HEK293 (cell line): ENCODE measurements around the gene BAHD1.

Experiments used
- EGR2 ChIP-seq: fragments of 450-650 bp; formaldehyde crosslinking; IDR thresholded peaks from 2 replicates; pipeline ENCODE4 v1.5.1; 2016; ENCODE audit warnings: low read depth, missing biosample characterization, missing genetic modification characterization
- ELK4 ChIP-seq: IDR thresholded peaks from 2 replicates; pipeline ENCODE4 v1.6.1; 2011; ENCODE audit warnings: mild to moderate bottlenecking, low read depth, low read length, borderline replicate concordance
- GLIS1 ChIP-seq: fragments of 450-650 bp; formaldehyde crosslinking; IDR thresholded peaks from 2 replicates; pipeline ENCODE4 v1.5.1; 2016; ENCODE audit warnings: missing biosample characterization, missing genetic modification characterization
- MZF1 ChIP-seq: fragments of 450-650 bp; formaldehyde crosslinking; IDR thresholded peaks from 2 replicates; pipeline ENCODE4 v1.5.1; 2017; ENCODE audit warnings: missing biosample characterization, missing genetic modification characterization, borderline replicate concordance
- SP2 ChIP-seq: fragments of 450-650 bp; formaldehyde crosslinking; IDR thresholded peaks from 2 replicates; pipeline ENCODE4 v1.5.1; 2016; ENCODE audit warnings: missing biosample characterization, missing genetic modification characterization
- SP3 ChIP-seq: fragments of 450-650 bp; formaldehyde crosslinking; IDR thresholded peaks from 2 replicates; pipeline ENCODE4 v1.5.1; 2016; ENCODE audit warnings: missing biosample characterization, missing genetic modification characterization
- ZBTB10 ChIP-seq: fragments of 450-650 bp; formaldehyde crosslinking; IDR thresholded peaks from 2 replicates; pipeline ENCODE4 v1.5.1; 2016; ENCODE audit warnings: missing biosample characterization, missing genetic modification characterization
- ZBTB20 ChIP-seq: fragments of 450-650 bp; formaldehyde crosslinking; IDR thresholded peaks from 2 replicates; pipeline ENCODE4 v1.5.1; 2016; ENCODE audit warnings: missing biosample characterization, missing genetic modification characterization
- ZBTB8A ChIP-seq: fragments of 450-650 bp; formaldehyde crosslinking; IDR thresholded peaks from 2 replicates; pipeline ENCODE4 v1.5.1; 2016; ENCODE audit warnings: missing biosample characterization, missing genetic modification characterization
- ZIC2 ChIP-seq: fragments of 450-650 bp; formaldehyde crosslinking; IDR thresholded peaks from 2 replicates; pipeline ENCODE4 v1.5.1; 2016; ENCODE audit warnings: missing biosample characterization, missing genetic modification characterization
- ZNF121 ChIP-seq: fragments of 450-650 bp; formaldehyde crosslinking; IDR thresholded peaks from 2 replicates; pipeline ENCODE4 v1.5.1; 2016; ENCODE audit warnings: missing biosample characterization, missing genetic modification characterization
- ZNF132 ChIP-seq: fragments of 450-650 bp; formaldehyde crosslinking; IDR thresholded peaks from 2 replicates; pipeline ENCODE4 v1.5.1; 2017; ENCODE audit warnings: missing biosample characterization, missing genetic modification characterization, borderline replicate concordance
- ZNF138 ChIP-seq: fragments of 450-650 bp; formaldehyde crosslinking; IDR thresholded peaks from 2 replicates; pipeline ENCODE4 v1.5.1; 2016; ENCODE audit warnings: missing biosample characterization, missing genetic modification characterization, borderline replicate concordance
- ZNF155 ChIP-seq: fragments of 450-650 bp; formaldehyde crosslinking; IDR thresholded peaks from 2 replicates; pipeline ENCODE4 v1.5.1; 2016; ENCODE audit warnings: missing biosample characterization, missing genetic modification characterization
- ZNF169 ChIP-seq: fragments of 450-650 bp; formaldehyde crosslinking; IDR thresholded peaks from 2 replicates; pipeline ENCODE4 v1.5.1; 2016; ENCODE audit warnings: missing biosample characterization, missing genetic modification characterization
- ZNF214 ChIP-seq: fragments of 450-650 bp; formaldehyde crosslinking; IDR thresholded peaks from 2 replicates; pipeline ENCODE4 v1.5.1; 2017; ENCODE audit warnings: missing biosample characterization, mild to moderate bottlenecking, missing genetic modification characterization, borderline replicate concordance
- ZNF239 ChIP-seq: fragments of 450-650 bp; formaldehyde crosslinking; IDR thresholded peaks from 2 replicates; pipeline ENCODE4 v1.5.1; 2016; ENCODE audit warnings: missing biosample characterization, missing genetic modification characterization
- ZNF248 ChIP-seq: fragments of 450-650 bp; formaldehyde crosslinking; IDR thresholded peaks from 2 replicates; pipeline ENCODE4 v1.5.1; 2017; ENCODE audit warnings: missing biosample characterization, missing genetic modification characterization
- ZNF335 ChIP-seq: fragments of 450-650 bp; formaldehyde crosslinking; conservative IDR thresholded peaks from 2 replicates; pipeline ENCODE4 v1.5.1; 2016; ENCODE audit warnings: missing biosample characterization, missing genetic modification characterization
- ZNF37A ChIP-seq: fragments of 450-650 bp; IDR thresholded peaks from 2 replicates; pipeline ENCODE4 v1.5.1; 2018; ENCODE audit warnings: missing biosample characterization, missing genetic modification characterization
- ZNF423 ChIP-seq: fragments of 450-650 bp; formaldehyde crosslinking; IDR thresholded peaks from 2 replicates; pipeline ENCODE4 v1.5.1; 2016; ENCODE audit warnings: missing biosample characterization, missing genetic modification characterization
- ZNF501 ChIP-seq: fragments of 450-650 bp; formaldehyde crosslinking; IDR thresholded peaks from 2 replicates; pipeline ENCODE4 v1.5.1; 2016; ENCODE audit warnings: missing biosample characterization, missing genetic modification characterization
- ZNF518A ChIP-seq: fragments of 450-650 bp; formaldehyde crosslinking; conservative IDR thresholded peaks from 2 replicates; pipeline ENCODE4 v1.5.1; 2016; ENCODE audit warnings: low read depth, missing biosample characterization, missing genetic modification characterization
- ZNF544 ChIP-seq: fragments of 450-650 bp; formaldehyde crosslinking; IDR thresholded peaks from 2 replicates; pipeline ENCODE4 v1.5.0; 2017; ENCODE audit warnings: missing biosample characterization, missing genetic modification characterization
- ZNF548 ChIP-seq: fragments of 450-650 bp; formaldehyde crosslinking; IDR thresholded peaks from 2 replicates; pipeline ENCODE4 v1.5.1; 2016; ENCODE audit warnings: missing biosample characterization, missing genetic modification characterization
- ZNF558 ChIP-seq: fragments of 450-650 bp; formaldehyde crosslinking; IDR thresholded peaks from 2 replicates; pipeline ENCODE4 v1.5.1; 2016; ENCODE audit warnings: missing biosample characterization, missing genetic modification characterization
- ZNF621 ChIP-seq: fragments of 450-650 bp; formaldehyde crosslinking; IDR thresholded peaks from 2 replicates; pipeline ENCODE4 v1.5.1; 2017; ENCODE audit warnings: missing biosample characterization, missing genetic modification characterization
- ZNF670 ChIP-seq: fragments of 450-650 bp; formaldehyde crosslinking; IDR thresholded peaks from 2 replicates; pipeline ENCODE4 v1.5.1; 2016; ENCODE audit warnings: missing biosample characterization, missing genetic modification characterization, low read depth
- ZNF837 ChIP-seq: fragments of 450-650 bp; formaldehyde crosslinking; IDR thresholded peaks from 2 replicates; pipeline ENCODE4 v1.5.1; 2016; ENCODE audit warnings: missing biosample characterization, missing genetic modification characterization
- ZSCAN16 ChIP-seq: fragments of 450-650 bp; formaldehyde crosslinking; IDR thresholded peaks from 2 replicates; pipeline ENCODE4 v1.5.1; 2016; ENCODE audit warnings: missing biosample characterization, missing genetic modification characterization

BAHD1 gene

GRCh38 chr15:40439960-40440742 is 602 bp upstream of the BAHD1 start (continued):
- TF ChIP-seq ZSCAN16 (tag by site-specific recombination) (no peak), ZBTB8A (peak; percentile 53), ZNF423 (tag by site-specific recombination) (peak; percentile 86), ZNF670 (no peak), ZNF132 (no peak), EGR2 (peak; percentile 86), ZNF155 (no peak), SP2 (peak; percentile 63), SP3 (tag by site-specific recombination) (no peak), ZNF544 (no peak), ZNF558 (tag by site-specific recombination) (no peak), ZIC2 (tag by site-specific recombination) (peak; percentile 32; the same call in 1 of the 2 replicates), ZNF248 (tag by site-specific recombination) (no peak), ZNF518A (tag by site-specific recombination) (no peak), ZNF37A (tag by site-specific recombination) (no peak), GLIS1 (tag by site-specific recombination) (peak; percentile 70), ELK4 (no peak), ZNF169 (tag by site-specific recombination) (no peak), ZNF138 (no peak), ZNF501 (tag by site-specific recombination) (no peak), ZBTB10 (tag by site-specific recombination) (peak; percentile 81), ZBTB20 (tag by site-specific recombination) (peak; percentile 91), ZNF837 (tag by site-specific recombination) (no peak), ZNF621 (tag by site-specific recombination) (no peak), ZNF335 (peak; percentile 82), ZNF239 (tag by site-specific recombination) (no peak), ZNF548 (no peak), MZF1 (tag by site-specific recombination) (no peak; the same call in 1 of the 2 replicates), ZNF214 (tag by site-specific recombination) (no peak), ZNF121 (no peak)
